ENCODE measurements around the gene ATG9B.

DNA sequence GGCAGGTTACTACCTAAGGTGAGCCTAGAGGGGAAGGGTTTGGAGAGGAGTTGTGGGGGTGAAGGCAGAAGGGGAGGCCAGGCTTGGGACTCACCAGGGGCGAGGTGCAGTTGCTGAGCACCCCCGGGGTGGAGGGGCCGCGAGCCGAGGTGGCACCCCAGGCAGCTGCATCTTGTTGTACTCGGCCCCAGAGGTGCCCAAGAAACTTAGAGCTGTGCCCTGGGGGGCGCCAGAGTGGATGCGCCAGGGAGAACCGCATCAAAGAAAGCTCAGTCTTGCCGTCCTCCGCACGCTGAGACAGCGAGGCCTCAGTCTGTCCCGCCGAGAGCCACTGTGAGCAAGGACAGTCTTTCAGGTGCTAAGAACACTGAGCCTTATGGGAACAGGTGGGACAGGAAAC, 7.4 kb downstream of the ATG9B start:
- TF ChIP-seq CTCF (conservative IDR thresholded peaks at IDR 0.05; ENCODE audit: low read length) = no peak; the same call in 1 of the 2 replicates
- TF ChIP-seq EZH2phosphoT487 (IDR thresholded peaks at IDR 0.05; ENCODE audit: borderline replicate concordance) = no peak
